ENCODE data around the gene DHRS4L2.
"Not testable (repeated sequence)": the region's sequence is repeated elsewhere in the genome, so short reads cannot be mapped to it uniquely, and the experiment has no call there.

GRCh38 chr14:24006817-24007652, 18.3 kb downstream of the DHRS4L2 start:
- not testable (repeated sequence) for TF ChIP-seq CTCF (IDR thresholded peaks at IDR 0.05; ENCODE audit: insufficient read depth, low read length, poor library complexity, severe bottlenecking); EZH2phosphoT487 (conservative IDR thresholded peaks at IDR 0.05; ENCODE audit: low read length)

Data from SU-DHL-6 (cell line).